Fibroblast of the aortic adventitia (primary cell): ENCODE measurements around the gene L3MBTL4. TPM values are rescaled to one million over a fixed set of nuclear protein-coding genes. Genes with fewer than 3 reads are reported as not detected.

Experiments used
- DNase-seq: peaks from one replicate; pipeline ENCODE4 v3.0.0-alpha.2; 2010; ENCODE audit warnings: low read depth
- H3K4me3 ChIP-seq: 2 replicates; pipeline ENCODE4 v1.5.1; 2011; ENCODE audit warnings: low read depth, mild to moderate bottlenecking, control low read depth, low read length, moderate library complexity
- CTCF ChIP-seq: IDR thresholded peaks from 2 replicates; pipeline ENCODE4 v1.5.1; 2011; ENCODE audit warnings: mild to moderate bottlenecking, low read length, control low read depth, inconsistent platforms; ENCODE audit not compliant: insufficient read depth
- total RNA-seq: library from RNA; depleted of rRNA; stranded (reverse); fragments of >200 nt; gene quantifications from 2 replicates; pipeline ENCODE4 v1.2.3, GENCODE V29; 2012; ENCODE audit warnings: low replicate concordance

The L3MBTL4 gene
- total RNA-seq, 1 donor = not detected

DNA sequence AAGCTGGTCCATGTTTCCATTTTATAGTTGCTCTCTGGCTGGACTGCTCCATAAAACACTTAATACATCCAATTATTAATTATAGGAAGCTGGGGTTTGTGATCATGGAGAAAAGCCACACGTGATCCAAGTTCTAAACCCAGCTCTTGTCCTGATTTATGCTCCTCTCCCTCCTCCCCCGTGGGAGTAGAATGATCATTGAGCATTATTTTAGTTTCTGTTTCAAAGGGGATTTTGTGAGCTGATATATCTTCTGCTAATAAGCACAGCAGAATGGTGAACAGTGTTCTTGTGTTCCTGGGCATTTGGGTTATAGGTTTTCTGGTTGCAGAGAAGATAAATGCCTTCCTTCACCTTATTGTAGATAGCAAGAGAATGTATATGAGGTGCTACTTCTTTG lies 383.7 kb downstream of the L3MBTL4 start:
- no peak overlapping the region for H3K4me3 ChIP-seq
- no peak for TF ChIP-seq CTCF
- DNase-seq = no peak

DNA sequence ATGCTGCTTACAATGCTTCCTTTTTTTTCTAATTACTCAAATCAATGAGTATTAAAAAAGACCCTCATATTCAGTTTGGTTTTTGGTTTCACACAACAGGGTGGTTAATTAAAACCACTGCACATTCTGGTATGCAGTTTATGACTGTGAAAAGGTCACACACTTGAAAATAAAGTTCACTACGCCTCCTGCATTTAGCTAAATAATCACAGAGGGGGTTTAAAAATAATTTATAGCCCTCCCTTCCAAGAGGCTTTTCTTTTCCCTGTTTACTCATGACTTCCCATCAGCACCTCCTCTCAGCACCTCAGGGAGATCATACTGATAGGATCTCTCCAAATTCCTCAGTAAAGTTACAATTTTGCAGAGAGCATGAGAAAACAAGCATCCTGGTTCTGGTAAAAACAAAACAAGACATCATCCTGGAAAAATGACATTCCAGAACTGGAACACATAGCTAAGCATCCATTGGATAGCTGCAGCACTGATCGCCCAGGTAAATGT lies 389.9 kb downstream of the L3MBTL4 start:
- DNase-seq = no peak
- no peak overlapping the region for H3K4me3 ChIP-seq
- TF ChIP-seq CTCF = no peak

DNA sequence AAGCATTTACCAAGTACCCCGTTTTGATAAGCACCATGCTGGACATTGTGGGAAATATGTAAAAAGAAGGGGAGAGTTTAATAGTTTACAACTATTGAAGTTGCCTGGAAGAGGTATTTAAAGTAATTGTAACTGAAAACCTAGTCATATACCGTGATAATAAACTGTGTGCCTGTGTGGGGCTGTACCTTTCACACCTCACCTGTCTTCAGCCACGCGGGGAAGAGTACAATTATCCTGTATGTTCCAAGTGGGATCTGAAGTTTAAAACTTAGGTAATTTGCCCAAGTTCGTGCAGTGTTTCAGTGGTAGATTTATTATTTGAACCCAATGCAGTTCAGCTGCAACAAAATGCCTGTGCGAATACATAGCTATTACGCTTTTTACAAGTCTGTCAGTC lies 391.2 kb downstream of the L3MBTL4 start:
- DNase-seq = no peak
- no peak for TF ChIP-seq CTCF
- H3K4me3 ChIP-seq = no peak overlapping the region

GRCh38 chr18:6022845-6023244 lies 391.9 kb downstream of the L3MBTL4 start:
- TF ChIP-seq CTCF = no peak
- no peak overlapping the region for H3K4me3 ChIP-seq
- DNase-seq = peak; percentile 68

DNA sequence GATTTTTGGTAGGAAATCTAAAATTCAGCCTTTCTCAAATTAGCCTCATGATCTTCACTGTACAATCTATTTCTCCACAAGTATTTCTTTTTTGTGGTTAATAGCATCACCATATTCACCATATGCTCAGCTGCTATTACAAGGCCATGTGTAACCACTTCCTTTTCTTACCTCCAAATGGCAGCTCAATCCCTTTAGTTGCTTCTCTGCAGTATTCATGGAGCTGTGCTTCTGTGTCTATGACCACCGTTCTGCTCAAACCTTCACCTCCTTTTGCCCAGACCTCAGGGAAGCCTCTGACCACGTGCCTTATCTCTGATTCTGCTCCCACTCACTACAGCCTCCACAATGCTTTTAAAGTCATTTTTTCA lies 392.7 kb downstream of the L3MBTL4 start:
- DNase-seq = peak; percentile 10
- no peak overlapping the region for H3K4me3 ChIP-seq
- no peak for TF ChIP-seq CTCF

DNA sequence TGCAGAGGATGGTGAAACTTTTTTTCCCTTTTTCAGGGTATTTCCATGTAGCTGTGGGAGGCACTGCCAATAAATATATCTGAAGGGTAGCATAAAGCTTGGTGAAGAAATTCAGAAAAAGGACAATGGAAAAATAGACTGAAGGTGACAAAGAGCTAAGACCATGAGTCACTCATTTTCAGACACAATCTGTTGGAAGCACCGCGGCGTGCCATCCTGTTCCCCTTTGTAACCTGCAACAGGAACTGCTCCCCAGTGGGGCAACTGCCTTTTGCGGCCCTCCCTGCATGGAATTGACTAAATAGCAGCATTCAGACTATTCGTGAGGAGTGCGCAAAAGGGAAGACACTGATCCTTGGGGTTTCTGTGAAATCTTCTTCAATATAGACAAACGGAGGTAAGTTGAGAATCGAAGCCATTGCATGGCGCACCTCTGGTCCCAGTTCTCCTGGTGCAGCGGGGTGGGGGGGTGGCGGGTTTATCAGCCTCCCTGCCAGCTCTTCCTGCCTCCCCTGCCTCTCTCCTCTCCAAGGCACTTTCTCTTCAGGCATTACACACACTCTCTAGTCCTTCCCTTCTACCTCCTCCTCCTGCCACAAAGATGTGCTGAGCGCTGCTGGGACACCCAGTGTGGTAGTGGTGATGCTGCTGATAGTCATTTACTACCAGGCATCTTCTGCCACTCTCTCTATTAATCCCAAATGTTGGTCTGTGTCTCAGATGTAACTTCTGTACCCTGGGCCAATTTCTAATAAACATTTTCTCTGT lies 393.2 kb downstream of the L3MBTL4 start:
- no peak for TF ChIP-seq CTCF
- H3K4me3 ChIP-seq = no peak overlapping the region
- no peak for DNase-seq

GRCh38 chr18:6018671-6019070 lies 396.0 kb downstream of the L3MBTL4 start:
- TF ChIP-seq CTCF = no peak
- DNase-seq = no peak
- no peak overlapping the region for H3K4me3 ChIP-seq
